ENCODE measurements around the gene B3GAT1.

The B3GAT1 gene

GRCh38 chr11:134441706-134442105 lies 29.7 kb upstream of the B3GAT1 start:
- FAIRE-seq, result no peak

GRCh38 chr11:134441281-134441680 lies 29.2 kb upstream of the B3GAT1 start:
- no peak for DNase-seq (ENCODE audit: insufficient read length, low spot score)
- FAIRE-seq, result no peak

More at GRCh38 chr11:134441706-134442105, 29.7 kb upstream of the B3GAT1 start:
- DNase-seq (ENCODE audit: insufficient read length, low spot score), result no peak

- FAIRE-seq (no peak), DNase-seq (ENCODE audit: insufficient read length, low spot score) (no peak)
Measured at GRCh38 chr11:134440851-134441250, 28.8 kb upstream of the B3GAT1 start.

GRCh38 chr11:134438542-134439537 lies 26.8 kb upstream of the B3GAT1 start:
- FAIRE-seq (no peak), DNase-seq (ENCODE audit: insufficient read length, low spot score) (no peak)

GRCh38 chr11:134437821-134438220 lies 25.8 kb upstream of the B3GAT1 start:
- no peak for FAIRE-seq
- DNase-seq (ENCODE audit: insufficient read length, low spot score), result no peak

- FAIRE-seq, result no peak
Measured at GRCh38 chr11:134436781-134437180, 24.7 kb upstream of the B3GAT1 start.

GRCh38 chr11:134433806-134434205 lies 21.8 kb upstream of the B3GAT1 start:
- DNase-seq (ENCODE audit: insufficient read length, low spot score), result no peak

More at GRCh38 chr11:134436781-134437180, 24.7 kb upstream of the B3GAT1 start:
- DNase-seq (ENCODE audit: insufficient read length, low spot score), result no peak

GRCh38 chr11:134433251-134433650 lies 21.2 kb upstream of the B3GAT1 start:
- FAIRE-seq, result no peak
- DNase-seq (ENCODE audit: insufficient read length, low spot score), result no peak

More at GRCh38 chr11:134433806-134434205, 21.8 kb upstream of the B3GAT1 start:
- no peak for FAIRE-seq

- DNase-seq (ENCODE audit: insufficient read length, low spot score), result no peak
- FAIRE-seq, result no peak
Measured at GRCh38 chr11:134432776-134433175, 20.7 kb upstream of the B3GAT1 start.

GRCh38 chr11:134429106-134429505 lies 17.1 kb upstream of the B3GAT1 start:
- FAIRE-seq, result no peak
- no peak for DNase-seq (ENCODE audit: insufficient read length, low spot score)

GRCh38 chr11:134425816-134426536 lies 13.9 kb upstream of the B3GAT1 start:
- DNase-seq (ENCODE audit: insufficient read length, low spot score) (no peak), FAIRE-seq (no peak)

- no peak for DNase-seq (ENCODE audit: insufficient read length, low spot score)
- FAIRE-seq, result no peak
Measured at GRCh38 chr11:134425413-134425812, 13.4 kb upstream of the B3GAT1 start.

- FAIRE-seq (no peak), DNase-seq (ENCODE audit: insufficient read length, low spot score) (no peak)
Measured at GRCh38 chr11:134423106-134423505, 11.1 kb upstream of the B3GAT1 start.

- DNase-seq (ENCODE audit: insufficient read length, low spot score) (no peak), FAIRE-seq (no peak)
Measured at GRCh38 chr11:134417871-134418840, 6.1 kb upstream of the B3GAT1 start.

GRCh38 chr11:134416726-134417125 lies 4.7 kb upstream of the B3GAT1 start:
- DNase-seq (ENCODE audit: insufficient read length, low spot score), result no peak
- FAIRE-seq, result no peak

- no peak for DNase-seq (ENCODE audit: insufficient read length, low spot score)
- no peak for FAIRE-seq
Measured at GRCh38 chr11:134414766-134415765, 3.0 kb upstream of the B3GAT1 start.

- no peak for FAIRE-seq
- no peak for DNase-seq (ENCODE audit: insufficient read length, low spot score)
Measured at GRCh38 chr11:134413826-134414731, 2.0 kb upstream of the B3GAT1 start.

Measured in GM19239 (cell line).